Rectal smooth muscle tissue (tissue), 1 donor: ENCODE data around the gene S100A9.

Experiments used
- H3K27ac ChIP-seq: one replicate; pipeline ENCODE4 v1.7.0; 2013; ENCODE audit warnings: low read depth, low read length, inconsistent platforms
- H3K27me3 ChIP-seq: one replicate; pipeline ENCODE4 v1.7.0; 2013; ENCODE audit warnings: low read length; ENCODE audit not compliant: control insufficient read depth, insufficient read depth
- H3K36me3 ChIP-seq: one replicate; pipeline ENCODE4 v1.7.0; 2013; ENCODE audit warnings: low read length; ENCODE audit not compliant: control insufficient read depth, insufficient read depth
- H3K4me1 ChIP-seq: one replicate; pipeline ENCODE4 v1.7.0; 2013; ENCODE audit warnings: low read length; ENCODE audit not compliant: control insufficient read depth, insufficient read depth
- H3K4me3 ChIP-seq: one replicate; pipeline ENCODE4 v1.7.0; 2013; ENCODE audit warnings: low read length
- H3K9ac ChIP-seq: one replicate; pipeline ENCODE4 v1.7.0; 2013; ENCODE audit warnings: low read length

Gene S100A9

DNA sequence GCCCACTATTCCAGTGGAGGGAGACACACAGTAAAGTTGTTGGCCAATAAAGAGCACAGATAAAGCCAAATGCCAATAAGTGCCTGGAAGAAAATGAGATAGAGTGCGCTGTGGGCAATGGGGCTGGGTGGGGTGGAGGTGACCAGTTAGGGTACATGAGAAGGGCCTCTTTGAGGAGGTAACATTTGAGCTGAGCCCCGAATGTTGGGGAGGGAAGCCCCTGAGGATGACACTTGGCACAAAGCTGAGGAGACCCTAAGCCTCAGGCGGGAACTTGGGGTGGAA is 979 bp downstream of the S100A9 start:
- Histone ChIP-seq H3K36me3 (no peaks in the 10 kb centered on the region), H3K4me3 (no peak overlapping the region), H3K27me3 (no peaks in the 10 kb centered on the region), H3K9ac (no peak overlapping the region), H3K27ac (no peak overlapping the region), H3K4me1 (no peaks in the 10 kb centered on the region)

- Histone ChIP-seq H3K36me3 (no peaks in the 10 kb centered on the region), H3K27me3 (no peaks in the 10 kb centered on the region), H3K27ac (no peak overlapping the region), H3K4me3 (no peak overlapping the region), H3K4me1 (no peaks in the 10 kb centered on the region), H3K9ac (no peak overlapping the region)
Measured at GRCh38 chr1:153359241-153359640, 1.6 kb downstream of the S100A9 start.

- Histone ChIP-seq H3K36me3 (no peaks in the 10 kb centered on the region), H3K4me3 (no peak overlapping the region), H3K27me3 (no peaks in the 10 kb centered on the region), H3K9ac (no peak overlapping the region), H3K4me1 (no peaks in the 10 kb centered on the region), H3K27ac (no peak overlapping the region)
Measured at GRCh38 chr1:153360190-153360589, 2.5 kb downstream of the S100A9 start.

GRCh38 chr1:153360592-153361479 is 3.2 kb downstream of the S100A9 start:
- Histone ChIP-seq H3K4me1 (no peaks in the 10 kb centered on the region), H3K27ac (no peak overlapping the region), H3K27me3 (no peaks in the 10 kb centered on the region), H3K9ac (no peak overlapping the region), H3K36me3 (no peaks in the 10 kb centered on the region), H3K4me3 (no peak overlapping the region)

- Histone ChIP-seq H3K9ac (no peak overlapping the region), H3K36me3 (no peaks in the 10 kb centered on the region), H3K4me1 (no peaks in the 10 kb centered on the region), H3K27me3 (no peaks in the 10 kb centered on the region), H3K27ac (no peak overlapping the region), H3K4me3 (no peak overlapping the region)
Measured at GRCh38 chr1:153361480-153362109, 3.9 kb downstream of the S100A9 start.

DNA sequence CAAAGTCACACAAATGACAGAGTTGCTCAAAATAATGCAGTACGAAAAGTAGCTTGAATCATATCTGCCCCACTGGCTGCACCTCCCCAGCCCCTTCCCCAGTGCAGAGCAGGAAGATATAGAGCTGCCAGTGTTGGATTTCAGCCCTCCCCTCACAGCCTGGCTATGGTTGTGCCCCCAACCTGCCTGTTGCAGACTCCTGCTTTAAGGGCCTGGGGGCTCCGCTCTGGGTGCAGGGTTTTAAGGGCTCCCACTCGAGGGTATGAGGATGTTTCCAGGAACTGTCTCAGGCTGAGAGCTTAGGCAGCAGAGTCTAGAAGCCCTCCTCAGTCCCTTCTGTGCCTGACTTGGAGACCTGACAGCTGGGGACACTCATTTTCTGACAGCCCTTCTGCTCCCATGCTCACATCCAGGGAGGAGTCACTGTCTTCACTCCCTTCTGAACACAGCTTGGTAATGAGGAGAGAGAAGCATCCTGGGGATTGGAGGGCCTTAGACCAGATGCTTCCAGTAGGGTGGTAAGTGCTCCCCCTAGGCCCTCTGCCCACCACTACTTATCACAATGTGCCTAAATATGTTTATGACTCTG is 4.6 kb downstream of the S100A9 start:
- no peaks in the 10 kb centered on the region for H3K27me3 ChIP-seq
- H3K4me1 ChIP-seq, result no peaks in the 10 kb centered on the region
- H3K27ac ChIP-seq, result no peak overlapping the region
- H3K36me3 ChIP-seq, result no peaks in the 10 kb centered on the region
- H3K4me3 ChIP-seq, result no peak overlapping the region
- H3K9ac ChIP-seq, result no peak overlapping the region

GRCh38 chr1:153363641-153364040 is 6.0 kb downstream of the S100A9 start:
- H3K27me3 ChIP-seq, result no peaks in the 10 kb centered on the region
- H3K9ac ChIP-seq, result no peak overlapping the region
- no peak overlapping the region for H3K4me3 ChIP-seq
- H3K27ac ChIP-seq, result no peak overlapping the region
- no peaks in the 10 kb centered on the region for H3K36me3 ChIP-seq
- H3K4me1 ChIP-seq, result no peaks in the 10 kb centered on the region

DNA sequence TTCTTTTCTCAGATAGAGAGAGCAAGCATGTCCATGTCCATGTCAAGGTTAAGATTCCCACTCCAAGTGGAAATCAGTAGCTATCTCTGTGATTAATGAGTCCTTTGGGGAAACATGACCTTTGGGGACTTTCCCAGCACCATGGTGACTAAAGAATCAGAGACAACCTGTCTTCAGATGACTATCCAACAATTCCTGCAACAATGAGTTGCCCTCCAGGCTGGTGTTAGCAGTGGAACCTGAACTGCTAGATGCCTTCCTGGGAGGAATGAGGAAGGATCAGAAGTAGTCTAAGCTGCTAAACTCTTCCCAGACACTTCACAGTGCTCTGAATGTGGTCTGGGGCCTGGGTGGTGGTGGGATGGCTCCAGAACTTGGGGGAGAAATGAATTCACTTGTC is 6.5 kb downstream of the S100A9 start:
- H3K4me3 ChIP-seq, result no peak overlapping the region
- no peak overlapping the region for H3K27ac ChIP-seq
- H3K27me3 ChIP-seq, result no peaks in the 10 kb centered on the region
- no peaks in the 10 kb centered on the region for H3K36me3 ChIP-seq
- H3K9ac ChIP-seq, result no peak overlapping the region
- no peaks in the 10 kb centered on the region for H3K4me1 ChIP-seq

- Histone ChIP-seq H3K9ac (no peak overlapping the region), H3K4me1 (no peaks in the 10 kb centered on the region), H3K27me3 (no peaks in the 10 kb centered on the region), H3K27ac (no peak overlapping the region), H3K4me3 (no peak overlapping the region), H3K36me3 (no peaks in the 10 kb centered on the region)
Measured at GRCh38 chr1:153364766-153365666, 7.4 kb downstream of the S100A9 start.

DNA sequence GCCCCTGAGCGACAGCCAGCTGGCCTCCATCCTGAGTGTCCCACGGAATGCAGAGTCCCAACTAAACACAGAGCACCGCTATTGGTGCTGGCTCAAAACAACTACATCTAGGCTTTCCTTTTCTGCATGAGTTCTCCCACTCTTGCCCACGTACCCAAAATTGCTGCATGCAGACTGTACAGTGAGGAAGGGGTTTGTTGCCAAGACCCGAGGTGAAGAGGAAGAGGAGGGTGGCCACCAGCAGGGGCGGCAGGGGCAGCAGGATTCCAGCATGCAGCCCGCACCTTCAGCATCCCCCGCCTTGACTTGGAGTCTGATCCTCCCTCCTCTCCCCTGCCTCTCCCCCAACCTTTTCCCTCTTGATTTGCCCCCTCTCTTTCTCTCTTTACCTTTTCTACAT is 8.0 kb downstream of the S100A9 start:
- Histone ChIP-seq H3K9ac (no peak overlapping the region), H3K4me3 (no peak overlapping the region), H3K4me1 (no peaks in the 10 kb centered on the region), H3K27me3 (no peaks in the 10 kb centered on the region), H3K27ac (no peak overlapping the region), H3K36me3 (no peaks in the 10 kb centered on the region)

DNA sequence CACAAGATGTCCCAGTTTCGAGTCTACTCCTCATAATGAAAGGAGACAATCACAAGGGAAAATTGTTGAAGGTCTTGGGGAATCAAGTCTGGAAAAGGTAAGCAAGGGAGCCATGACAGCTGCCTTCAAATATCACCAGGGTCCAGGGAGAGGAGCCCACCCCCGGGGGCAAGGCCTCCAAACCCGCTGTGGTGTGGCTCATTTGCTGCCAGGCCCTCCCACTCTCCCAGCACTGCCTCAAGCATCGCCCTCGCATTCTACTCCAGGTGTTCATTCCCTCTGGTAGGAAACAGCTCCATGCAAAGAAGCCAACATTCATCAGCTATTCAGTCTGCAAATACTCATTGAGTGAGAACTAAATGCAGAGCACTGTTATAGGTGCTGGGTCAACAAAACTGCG is 8.6 kb downstream of the S100A9 start:
- no peak overlapping the region for H3K27ac ChIP-seq

GRCh38 chr1:153367090-153367489 is 9.4 kb downstream of the S100A9 start:
- Histone ChIP-seq H3K27me3 (no peaks in the 10 kb centered on the region), H3K4me1 (no peaks in the 10 kb centered on the region), H3K4me3 (no peak overlapping the region), H3K36me3 (no peaks in the 10 kb centered on the region), H3K9ac (no peak overlapping the region), H3K27ac (no peak overlapping the region)

More for the DNA sequence above, 8.6 kb downstream of the S100A9 start:
- H3K27me3 ChIP-seq, result no peaks in the 10 kb centered on the region
- H3K4me3 ChIP-seq, result no peak overlapping the region
- no peaks in the 10 kb centered on the region for H3K4me1 ChIP-seq
- no peak overlapping the region for H3K9ac ChIP-seq
- H3K36me3 ChIP-seq, result no peaks in the 10 kb centered on the region
